Measurements from ENCODE around the gene PIAS1. TPM values are rescaled to one million over a fixed set of nuclear protein-coding genes. Genes with fewer than 3 reads are reported as not detected.

The PIAS1 gene
- total and polyA plus RNA-seq, 9 of the 15 experiments (the other 6 are each of a cell fraction or from before 2014, with no cell fraction given), result 18.0 to 59.1 (median 28.5) TPM

- no peak for TF ChIP-seq AFF4 (CRISPR knock-in tag; IDR thresholded peaks at IDR 0.05)
- TF ChIP-seq, protein P1, sequence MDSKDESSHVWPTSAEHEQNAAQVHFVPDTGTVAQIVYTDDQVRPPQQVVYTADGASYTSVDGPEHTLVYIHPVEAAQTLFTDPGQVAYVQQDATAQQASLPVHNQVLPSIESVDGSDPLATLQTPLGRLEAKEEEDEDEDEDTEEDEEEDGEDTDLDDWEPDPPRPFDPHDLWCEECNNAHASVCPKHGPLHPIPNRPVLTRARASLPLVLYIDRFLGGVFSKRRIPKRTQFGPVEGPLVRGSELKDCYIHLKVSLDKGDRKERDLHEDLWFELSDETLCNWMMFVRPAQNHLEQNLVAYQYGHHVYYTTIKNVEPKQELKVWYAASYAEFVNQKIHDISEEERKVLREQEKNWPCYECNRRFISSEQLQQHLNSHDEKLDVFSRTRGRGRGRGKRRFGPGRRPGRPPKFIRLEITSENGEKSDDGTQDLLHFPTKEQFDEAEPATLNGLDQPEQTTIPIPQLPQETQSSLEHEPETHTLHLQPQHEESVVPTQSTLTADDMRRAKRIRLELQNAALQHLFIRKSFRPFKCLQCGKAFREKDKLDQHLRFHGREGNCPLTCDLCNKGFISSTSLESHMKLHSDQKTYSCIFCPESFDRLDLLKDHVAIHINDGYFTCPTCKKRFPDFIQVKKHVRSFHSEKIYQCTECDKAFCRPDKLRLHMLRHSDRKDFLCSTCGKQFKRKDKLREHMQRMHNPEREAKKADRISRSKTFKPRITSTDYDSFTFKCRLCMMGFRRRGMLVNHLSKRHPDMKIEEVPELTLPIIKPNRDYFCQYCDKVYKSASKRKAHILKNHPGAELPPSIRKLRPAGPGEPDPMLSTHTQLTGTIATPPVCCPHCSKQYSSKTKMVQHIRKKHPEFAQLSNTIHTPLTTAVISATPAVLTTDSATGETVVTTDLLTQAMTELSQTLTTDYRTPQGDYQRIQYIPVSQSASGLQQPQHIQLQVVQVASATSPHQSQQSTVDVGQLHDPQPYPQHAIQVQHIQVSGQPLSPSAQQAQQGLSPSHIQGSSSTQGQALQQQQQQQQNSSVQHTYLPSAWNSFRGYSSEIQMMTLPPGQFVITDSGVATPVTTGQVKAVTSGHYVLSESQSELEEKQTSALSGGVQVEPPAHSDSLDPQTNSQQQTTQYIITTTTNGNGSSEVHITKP (IDR thresholded peaks at IDR 0.05; ENCODE audit: partially characterized antibody), result no peak
- peak; percentile 48; the same call in 1 of the 2 replicates for TF ChIP-seq CEBPB (tag; IDR thresholded peaks at IDR 0.05)
- no peak for TF ChIP-seq NFYB (IDR thresholded peaks at IDR 0.05; ENCODE audit: extremely low read depth, insufficient read length)
- no peak for TF ChIP-seq ZNF436 (CRISPR knock-in tag; IDR thresholded peaks at IDR 0.05)
- no peak for TF ChIP-seq RBM39 (optimal IDR thresholded peaks at IDR 0.05; ENCODE audit: low read depth, low read length)
- TF ChIP-seq CEBPG (CRISPR knock-in tag; IDR thresholded peaks at IDR 0.05), result no peak
- peak in 1 of 2 experiments; percentile 55; a peak in 1 of 4 replicates for TF ChIP-seq CEBPG (tag; conservative IDR thresholded peaks at IDR 0.05 in 1 of 2, IDR thresholded peaks at IDR 0.05 in 1 of 2)
- no peak for TF ChIP-seq MNT (conservative IDR thresholded peaks at IDR 0.05)
Measured at GRCh38 chr15:68113751-68114150, 59.6 kb downstream of the PIAS1 start (continued).

Measured in K562 (cell line).